ENCODE data around the gene TMEM254. TPM values are rescaled to one million over a fixed set of nuclear protein-coding genes. Genes with fewer than 3 reads are reported as not detected.
"Not testable (repeated sequence)": the region's sequence is repeated elsewhere in the genome, so short reads cannot be mapped to it uniquely, and the experiment has no call there.

The TMEM254 gene
- total RNA-seq (10 to 100 TPM in 6 of 7 donors, 1 to 10 TPM in 1; 9.3 to 20.4 (median 12.0) TPM), polyA plus RNA-seq (10 to 100 TPM; 11.8 to 55.7 TPM)
- long read RNA-seq, donor 1, transcript TMEM254-209 (4 exons, 1,963 nt): minor isoform, 5 of 44 reads
- long read RNA-seq, donor 1, transcript TMEM254-205 (4 exons, 2,042 nt): major isoform, 24 of 44 reads
- long read RNA-seq, donor 1, partial matches to known transcripts: 2 of 44 reads
- long read RNA-seq, donor 1, other reads (novel, unspliced or antisense): 6 of 44 reads
- long read RNA-seq, donor 2, transcript TMEM254-205 (4 exons, 2,042 nt): major isoform, 18 of 28 reads
- long read RNA-seq, donor 2, partial matches to known transcripts: 6 of 28 reads
- long read RNA-seq, donor 2, other reads (novel, unspliced or antisense): 0 of 28 reads
- long read RNA-seq, donor 3, transcript TMEM254-205 (4 exons, 2,042 nt): major isoform, 24 of 37 reads
- long read RNA-seq, donor 3, partial matches to known transcripts: 1 of 37 reads
- long read RNA-seq, donor 3, other reads (novel, unspliced or antisense): 5 of 37 reads

GRCh38 chr10:80078448-80079311 lies at the start of gene TMEM254:
Gene TMEM254 (plus strand): TSS chr10:80078665. CDS start chr10:80078700, 35 bp downstream.
- peak; percentile 92 to 96 (median 93) for DNase-seq
- Histone ChIP-seq H3K9me3 (no peaks in the 10 kb centered on the region), H3K36me3 (no peaks in the 10 kb centered on the region), H3K27me3 (no peaks in the 10 kb centered on the region), H3K27ac (peak within 1 kb of the TSS; percentile 91 to 95), H3K4me3 (peak within 1 kb of the TSS; percentile 97), H3K4me1 (ENCODE audit: insufficient read depth) (no peaks in the 10 kb centered on the region)
- intact Hi-C loops (cut with DNase I): loop anchor here in 1 of 4 donors (10.0 kb wide), 1 partner anchor 56 kb away; the partner anchor contains the start of gene PLAC9
- TF ChIP-seq POLR2A (IDR thresholded peaks at IDR 0.05): no peak
- TF ChIP-seq EP300 (IDR thresholded peaks at IDR 0.05): no peak
- TF ChIP-seq, protein P1, sequence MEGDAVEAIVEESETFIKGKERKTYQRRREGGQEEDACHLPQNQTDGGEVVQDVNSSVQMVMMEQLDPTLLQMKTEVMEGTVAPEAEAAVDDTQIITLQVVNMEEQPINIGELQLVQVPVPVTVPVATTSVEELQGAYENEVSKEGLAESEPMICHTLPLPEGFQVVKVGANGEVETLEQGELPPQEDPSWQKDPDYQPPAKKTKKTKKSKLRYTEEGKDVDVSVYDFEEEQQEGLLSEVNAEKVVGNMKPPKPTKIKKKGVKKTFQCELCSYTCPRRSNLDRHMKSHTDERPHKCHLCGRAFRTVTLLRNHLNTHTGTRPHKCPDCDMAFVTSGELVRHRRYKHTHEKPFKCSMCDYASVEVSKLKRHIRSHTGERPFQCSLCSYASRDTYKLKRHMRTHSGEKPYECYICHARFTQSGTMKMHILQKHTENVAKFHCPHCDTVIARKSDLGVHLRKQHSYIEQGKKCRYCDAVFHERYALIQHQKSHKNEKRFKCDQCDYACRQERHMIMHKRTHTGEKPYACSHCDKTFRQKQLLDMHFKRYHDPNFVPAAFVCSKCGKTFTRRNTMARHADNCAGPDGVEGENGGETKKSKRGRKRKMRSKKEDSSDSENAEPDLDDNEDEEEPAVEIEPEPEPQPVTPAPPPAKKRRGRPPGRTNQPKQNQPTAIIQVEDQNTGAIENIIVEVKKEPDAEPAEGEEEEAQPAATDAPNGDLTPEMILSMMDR (IDR thresholded peaks at IDR 0.05): no peak
- 0 to 1% (median 1%) methylated on average over 49 to 64 of the region's 64 CpGs for WGBS, 3 donors

DNA sequence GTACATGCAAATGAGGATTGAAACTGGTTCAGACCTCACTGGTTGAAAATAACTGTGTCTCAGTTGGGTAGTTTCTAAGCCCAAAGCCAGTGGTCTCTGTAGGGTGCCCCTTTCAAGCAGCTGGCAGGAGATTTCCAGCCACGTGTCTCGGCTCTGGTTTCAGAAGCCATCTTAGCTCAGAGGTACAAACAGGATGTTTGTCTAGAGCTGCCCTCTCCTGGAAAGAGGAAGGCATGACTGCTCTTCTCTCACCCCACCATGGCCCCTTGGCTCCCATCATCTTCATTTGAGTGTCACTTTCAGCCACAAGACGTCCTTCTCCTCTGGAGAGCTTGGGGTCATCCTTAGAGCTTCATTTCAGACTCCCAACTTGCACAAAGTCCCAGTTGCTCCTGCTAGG lies 49.3 kb upstream of the TMEM254 start:
- H3K27ac ChIP-seq; H3K4me3 ChIP-seq; H3K27me3 ChIP-seq; H3K4me1 ChIP-seq (ENCODE audit: insufficient read depth); intact Hi-C loops (cut with DNase I); H3K9me3 ChIP-seq; DNase-seq; H3K36me3 ChIP-seq: not testable (repeated sequence)
- WGBS, 3 donors: 58 to 67% (median 63%) methylated on average over 3 of the region's 3 CpGs

DNA sequence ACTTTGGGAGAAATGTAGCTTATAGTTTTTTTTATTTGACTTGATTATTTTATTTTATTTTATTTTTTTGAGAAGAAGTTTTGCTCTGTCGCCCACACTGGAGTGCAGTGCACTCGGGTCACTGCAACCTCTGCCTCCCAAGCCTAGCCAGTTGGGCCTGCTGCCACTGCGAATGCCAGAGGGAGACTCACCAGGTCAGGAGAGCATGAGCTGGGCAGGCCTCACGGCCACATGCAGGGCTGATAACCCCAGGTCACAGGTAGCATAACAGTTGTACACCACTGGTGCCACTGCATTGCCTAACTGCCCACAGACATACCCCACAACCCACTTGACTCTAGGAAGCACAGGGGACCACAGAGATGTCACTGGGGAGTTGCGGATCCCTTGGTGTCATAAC lies 48.6 kb upstream of the TMEM254 start:
- DNase-seq; H3K4me1 ChIP-seq (ENCODE audit: insufficient read depth); H3K27me3 ChIP-seq; H3K36me3 ChIP-seq; H3K4me3 ChIP-seq; H3K9me3 ChIP-seq; intact Hi-C loops (cut with DNase I); H3K27ac ChIP-seq: not testable (repeated sequence)
- 60 to 77% (median 66%) methylated on average over 5 of the region's 5 CpGs for WGBS, 3 donors

GRCh38 chr10:80032503-80032902 lies 46.0 kb upstream of the TMEM254 start:
- DNase-seq: no peak
- intact Hi-C loops (cut with DNase I): no loop called here
- WGBS, 3 donors: 90 to 95% (median 92%) methylated on average over 5 of the region's 5 CpGs

DNA sequence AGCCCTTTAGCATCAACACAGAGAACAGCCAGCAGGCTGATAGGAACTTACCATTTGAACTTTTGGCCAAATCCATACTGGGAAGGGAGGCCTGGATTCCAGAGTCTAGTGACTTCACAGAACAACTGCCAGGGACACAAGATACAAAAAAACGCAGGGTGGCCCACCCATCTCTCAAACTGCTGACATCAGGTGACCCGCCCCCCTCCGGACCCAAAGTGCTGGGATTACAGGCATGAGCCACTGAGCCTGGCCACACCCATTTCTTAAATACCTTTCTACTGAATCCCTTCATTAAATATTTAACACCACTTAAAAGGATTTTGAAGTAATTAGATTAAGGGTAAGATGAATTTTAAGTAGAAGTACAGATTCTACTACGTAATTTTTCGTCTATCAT lies 43.7 kb upstream of the TMEM254 start:
- intact Hi-C loops (cut with DNase I); H3K36me3 ChIP-seq; H3K27me3 ChIP-seq; H3K4me1 ChIP-seq (ENCODE audit: insufficient read depth); H3K27ac ChIP-seq; DNase-seq; H3K4me3 ChIP-seq; H3K9me3 ChIP-seq: not testable (repeated sequence)
- WGBS, 3 donors: 87 to 88% (median 88%) methylated on average over 5 of the region's 5 CpGs

More at GRCh38 chr10:80032503-80032902, 46.0 kb upstream of the TMEM254 start:
- no peaks in the 10 kb centered on the region for H3K27me3 ChIP-seq
- no peaks in the 10 kb centered on the region for H3K36me3 ChIP-seq
- H3K4me1 ChIP-seq (ENCODE audit: insufficient read depth): no peaks in the 10 kb centered on the region
- no peak overlapping the region for H3K4me3 ChIP-seq
- H3K9me3 ChIP-seq: no peaks in the 10 kb centered on the region
- no peak overlapping the region for H3K27ac ChIP-seq
- TF ChIP-seq, protein P1 (IDR thresholded peaks at IDR 0.05): no peak
- TF ChIP-seq POLR2A (IDR thresholded peaks at IDR 0.05): no peak
- TF ChIP-seq EP300 (IDR thresholded peaks at IDR 0.05): no peak

GRCh38 chr10:80035430-80035829 lies 43.0 kb upstream of the TMEM254 start:
- intact Hi-C loops (cut with DNase I); H3K36me3 ChIP-seq: not testable (repeated sequence)
- 75 to 84% (median 83%) methylated on average over 3 of the region's 3 CpGs for WGBS, 3 donors

DNA sequence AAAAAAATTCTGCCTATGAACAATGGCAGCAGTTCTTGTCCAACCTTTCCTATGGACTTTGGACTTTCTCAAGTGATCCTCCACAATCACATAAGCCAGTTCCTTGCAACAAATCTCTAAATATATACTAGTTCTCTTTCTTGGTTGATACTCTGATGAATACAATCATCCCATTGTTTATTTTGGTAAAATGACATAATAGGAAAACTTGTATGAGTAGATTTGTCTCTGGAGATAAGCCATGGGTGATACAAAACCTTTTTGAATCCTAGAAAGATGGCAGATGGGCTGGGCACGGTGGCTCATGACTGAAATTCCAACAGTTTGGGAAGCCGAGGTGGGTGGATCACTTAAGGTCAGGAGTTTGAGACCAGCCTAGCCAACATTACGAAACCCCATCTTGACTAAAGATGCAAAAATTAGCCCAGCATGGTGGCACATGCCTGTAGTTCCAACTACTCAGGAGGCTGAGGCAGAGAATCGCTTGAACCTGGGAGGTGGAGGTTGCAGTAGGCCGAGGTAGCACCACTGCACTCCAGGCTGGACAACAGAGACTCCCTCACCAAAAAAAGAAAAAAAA lies 41.5 kb upstream of the TMEM254 start:
- H3K27me3 ChIP-seq; intact Hi-C loops (cut with DNase I); DNase-seq; H3K4me1 ChIP-seq (ENCODE audit: insufficient read depth); H3K36me3 ChIP-seq; H3K27ac ChIP-seq; H3K9me3 ChIP-seq; H3K4me3 ChIP-seq: not testable (repeated sequence)
- 80 to 94% (median 83%) methylated on average over 5 of the region's 5 CpGs for WGBS, 3 donors

More at GRCh38 chr10:80035430-80035829, 43.0 kb upstream of the TMEM254 start:
- H3K4me3 ChIP-seq; H3K4me1 ChIP-seq (ENCODE audit: insufficient read depth); H3K9me3 ChIP-seq; DNase-seq; H3K27me3 ChIP-seq; H3K27ac ChIP-seq: not testable (repeated sequence)

GRCh38 chr10:80038226-80038625 lies 40.2 kb upstream of the TMEM254 start:
- H3K27me3 ChIP-seq; H3K4me3 ChIP-seq; H3K9me3 ChIP-seq; H3K4me1 ChIP-seq (ENCODE audit: insufficient read depth); intact Hi-C loops (cut with DNase I); H3K36me3 ChIP-seq; DNase-seq; H3K27ac ChIP-seq: not testable (repeated sequence)
- WGBS, 3 donors: 79 to 83% (median 80%) methylated on average over 1 of the region's 7 CpGs
